ENCODE measurements around the gene CPLANE2. TPM values are rescaled to one million over a fixed set of nuclear protein-coding genes. Genes with fewer than 3 reads are reported as not detected.
"Not testable (repeated sequence)": the region's sequence is repeated elsewhere in the genome, so short reads cannot be mapped to it uniquely, and the experiment has no call there.

CPLANE2 gene
- total RNA-seq, 1 experiment from 2014 or later = 4.2 TPM

- H3K4me3 Mint-ChIP-seq (ENCODE audit: low read depth, unreplicated experiment) = no peak overlapping the region
- intact Hi-C loops (cut with micrococcal nuclease; ENCODE audit: unreplicated experiment) = no loop called here
- CTCF ChIA-PET = no interaction called here
- H3K27me3 Mint-ChIP-seq (ENCODE audit: unreplicated experiment) = peaks cover 16% of the 10 kb centered on the region
- no peaks in the 10 kb centered on the region for H3K9me3 Mint-ChIP-seq (ENCODE audit: low read depth, unreplicated experiment)
- no peaks in the 10 kb centered on the region for H3K4me1 Mint-ChIP-seq (ENCODE audit: low read depth, unreplicated experiment)
- DNase-seq = no peak
- no peak for TF ChIP-seq CTCF (IDR thresholded peaks at IDR 0.05; ENCODE audit: unreplicated experiment)
- H3K36me3 Mint-ChIP-seq (ENCODE audit: insufficient read depth, unreplicated experiment) = no peaks in the 10 kb centered on the region
- no TSS peak for BruUV-seq (replicated peaks)
- no peak overlapping the region for H3K27ac Mint-ChIP-seq (ENCODE audit: unreplicated experiment)
Measured at GRCh38 chr1:16224472-16224871, 12.5 kb downstream of the CPLANE2 start.

GRCh38 chr1:16222716-16223115, 14.3 kb downstream of the CPLANE2 start:
- DNase-seq; BruUV-seq (replicated peaks); H3K27ac Mint-ChIP-seq (ENCODE audit: unreplicated experiment); intact Hi-C loops (cut with micrococcal nuclease; ENCODE audit: unreplicated experiment); CTCF ChIA-PET; H3K36me3 Mint-ChIP-seq (ENCODE audit: insufficient read depth, unreplicated experiment); H3K4me1 Mint-ChIP-seq (ENCODE audit: low read depth, unreplicated experiment); H3K4me3 Mint-ChIP-seq (ENCODE audit: low read depth, unreplicated experiment); H3K9me3 Mint-ChIP-seq (ENCODE audit: low read depth, unreplicated experiment): not testable (repeated sequence)
- peaks cover 16% of the 10 kb centered on the region for H3K27me3 Mint-ChIP-seq (ENCODE audit: unreplicated experiment)

GRCh38 chr1:16221499-16221898, 15.5 kb downstream of the CPLANE2 start:
- CTCF ChIA-PET = no interaction called here
- Mint-ChIP-seq H3K36me3 (ENCODE audit: insufficient read depth, unreplicated experiment) (peaks cover 16% of the 10 kb centered on the region), H3K4me3 (ENCODE audit: low read depth, unreplicated experiment) (no peak overlapping the region), H3K27ac (ENCODE audit: unreplicated experiment) (no peak overlapping the region), H3K4me1 (ENCODE audit: low read depth, unreplicated experiment) (no peaks in the 10 kb centered on the region), H3K9me3 (ENCODE audit: low read depth, unreplicated experiment) (no peaks in the 10 kb centered on the region), H3K27me3 (ENCODE audit: unreplicated experiment) (peaks cover 16% of the 10 kb centered on the region)
- no TSS peak for BruUV-seq (replicated peaks)
- DNase-seq = no peak
- intact Hi-C loops (cut with micrococcal nuclease; ENCODE audit: unreplicated experiment) = no loop called here
- TF ChIP-seq CTCF (IDR thresholded peaks at IDR 0.05; ENCODE audit: unreplicated experiment) = no peak

GRCh38 chr1:16219968-16220500, 16.9 kb downstream of the CPLANE2 start:
- BruUV-seq (replicated peaks) = no TSS peak
- CTCF ChIA-PET = no interaction called here
- no peak for DNase-seq
- Mint-ChIP-seq H3K36me3 (ENCODE audit: insufficient read depth, unreplicated experiment) (peaks cover 16% of the 10 kb centered on the region), H3K27ac (ENCODE audit: unreplicated experiment) (no peak overlapping the region), H3K4me3 (ENCODE audit: low read depth, unreplicated experiment) (no peak overlapping the region), H3K9me3 (ENCODE audit: low read depth, unreplicated experiment) (no peaks in the 10 kb centered on the region), H3K4me1 (ENCODE audit: low read depth, unreplicated experiment) (no peaks in the 10 kb centered on the region), H3K27me3 (ENCODE audit: unreplicated experiment) (peaks cover 16% of the 10 kb centered on the region)
- intact Hi-C loops (cut with micrococcal nuclease; ENCODE audit: unreplicated experiment) = no loop called here
- no peak for TF ChIP-seq CTCF (IDR thresholded peaks at IDR 0.05; ENCODE audit: unreplicated experiment)

- no peak for TF ChIP-seq CTCF (IDR thresholded peaks at IDR 0.05; ENCODE audit: unreplicated experiment)
- CTCF ChIA-PET = no interaction called here
- Mint-ChIP-seq H3K27ac (ENCODE audit: unreplicated experiment) (no peak overlapping the region), H3K36me3 (ENCODE audit: insufficient read depth, unreplicated experiment) (peaks cover 16% of the 10 kb centered on the region), H3K9me3 (ENCODE audit: low read depth, unreplicated experiment) (no peaks in the 10 kb centered on the region), H3K4me1 (ENCODE audit: low read depth, unreplicated experiment) (no peaks in the 10 kb centered on the region), H3K4me3 (ENCODE audit: low read depth, unreplicated experiment) (peak overlapping the region; percentile 69), H3K27me3 (ENCODE audit: unreplicated experiment) (peaks cover 16% of the 10 kb centered on the region)
- no TSS peak for BruUV-seq (replicated peaks)
- intact Hi-C loops (cut with micrococcal nuclease; ENCODE audit: unreplicated experiment) = no loop called here
- DNase-seq = no peak
Measured at GRCh38 chr1:16218674-16219071, 18.3 kb downstream of the CPLANE2 start.

All from Calu3 (cell line).